GM12801 (cell line): ENCODE results near the gene CYB561D1.

Experiments used
- TF ChIP-seq, protein P1 (sequence below): IDR thresholded peaks from one replicate; pipeline ENCODE4 v1.5.1; 2011; ENCODE audit warnings: control low read depth; ENCODE audit not compliant: insufficient read length; ENCODE audit errors: extremely low read depth

Gene CYB561D1, protein sequence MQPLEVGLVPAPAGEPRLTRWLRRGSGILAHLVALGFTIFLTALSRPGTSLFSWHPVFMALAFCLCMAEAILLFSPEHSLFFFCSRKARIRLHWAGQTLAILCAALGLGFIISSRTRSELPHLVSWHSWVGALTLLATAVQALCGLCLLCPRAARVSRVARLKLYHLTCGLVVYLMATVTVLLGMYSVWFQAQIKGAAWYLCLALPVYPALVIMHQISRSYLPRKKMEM

DNA sequence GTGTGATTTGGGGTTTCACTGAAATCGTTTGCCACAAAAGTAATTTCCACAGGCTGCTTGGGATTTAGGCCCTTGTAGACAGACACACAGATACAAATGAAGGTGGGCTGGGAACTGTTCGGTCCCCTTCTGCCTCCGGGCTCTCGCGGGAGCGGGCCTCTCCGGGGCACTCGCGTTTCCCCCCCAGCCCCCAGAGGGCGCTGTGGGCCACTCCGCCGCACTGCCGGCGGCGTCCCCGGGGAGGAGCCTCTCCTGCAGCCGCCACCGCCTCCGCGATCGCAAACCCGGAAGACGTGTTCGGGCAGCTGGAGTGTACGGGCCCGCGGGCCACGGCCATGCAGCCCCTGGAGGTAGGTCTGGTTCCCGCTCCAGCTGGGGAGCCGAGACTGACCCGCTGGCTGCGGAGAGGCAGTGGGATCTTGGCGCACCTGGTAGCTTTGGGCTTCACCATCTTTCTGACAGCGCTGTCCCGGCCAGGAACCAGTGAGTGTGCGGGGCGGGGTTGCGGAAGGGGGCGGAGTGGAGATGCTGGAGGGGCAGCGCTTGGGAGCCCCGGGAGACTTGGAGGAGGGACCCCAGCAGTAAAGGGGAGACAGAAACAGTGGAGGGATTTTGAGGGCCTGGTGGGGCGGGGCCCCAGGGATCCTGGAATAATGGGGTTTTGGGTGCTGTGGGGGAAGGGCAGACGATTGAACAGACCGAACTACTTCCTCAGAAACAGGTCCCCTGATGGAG is at the start of gene CYB561D1:
Gene CYB561D1, plus strand, starts transcription at position 290 of the 735 bp plus-strand sequence. Its CDS starts 46 bp downstream, at position 336.
- TF ChIP-seq, protein P1, sequence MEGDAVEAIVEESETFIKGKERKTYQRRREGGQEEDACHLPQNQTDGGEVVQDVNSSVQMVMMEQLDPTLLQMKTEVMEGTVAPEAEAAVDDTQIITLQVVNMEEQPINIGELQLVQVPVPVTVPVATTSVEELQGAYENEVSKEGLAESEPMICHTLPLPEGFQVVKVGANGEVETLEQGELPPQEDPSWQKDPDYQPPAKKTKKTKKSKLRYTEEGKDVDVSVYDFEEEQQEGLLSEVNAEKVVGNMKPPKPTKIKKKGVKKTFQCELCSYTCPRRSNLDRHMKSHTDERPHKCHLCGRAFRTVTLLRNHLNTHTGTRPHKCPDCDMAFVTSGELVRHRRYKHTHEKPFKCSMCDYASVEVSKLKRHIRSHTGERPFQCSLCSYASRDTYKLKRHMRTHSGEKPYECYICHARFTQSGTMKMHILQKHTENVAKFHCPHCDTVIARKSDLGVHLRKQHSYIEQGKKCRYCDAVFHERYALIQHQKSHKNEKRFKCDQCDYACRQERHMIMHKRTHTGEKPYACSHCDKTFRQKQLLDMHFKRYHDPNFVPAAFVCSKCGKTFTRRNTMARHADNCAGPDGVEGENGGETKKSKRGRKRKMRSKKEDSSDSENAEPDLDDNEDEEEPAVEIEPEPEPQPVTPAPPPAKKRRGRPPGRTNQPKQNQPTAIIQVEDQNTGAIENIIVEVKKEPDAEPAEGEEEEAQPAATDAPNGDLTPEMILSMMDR = peak; percentile 77

DNA sequence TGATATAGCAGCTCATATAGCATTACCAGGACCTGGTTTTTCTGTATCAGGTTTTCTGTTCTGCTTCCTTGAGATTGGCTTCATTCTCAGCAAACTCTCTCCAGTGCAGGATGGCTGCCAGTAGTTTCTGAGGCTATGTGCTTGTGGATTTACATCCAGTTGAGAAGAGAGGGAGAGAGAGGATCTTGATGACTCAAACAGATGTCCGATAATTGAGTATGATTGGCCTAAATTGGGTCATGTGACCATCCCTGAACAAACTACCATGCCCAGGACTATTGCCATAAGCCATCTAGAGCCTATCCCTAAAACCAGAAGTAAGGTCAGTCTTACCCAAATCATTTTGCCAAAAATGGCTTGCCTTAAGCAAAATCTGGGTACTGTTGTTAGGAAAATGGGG is 49.5 kb upstream of the CYB561D1 start:
- TF ChIP-seq, protein P1 = no peak

DNA sequence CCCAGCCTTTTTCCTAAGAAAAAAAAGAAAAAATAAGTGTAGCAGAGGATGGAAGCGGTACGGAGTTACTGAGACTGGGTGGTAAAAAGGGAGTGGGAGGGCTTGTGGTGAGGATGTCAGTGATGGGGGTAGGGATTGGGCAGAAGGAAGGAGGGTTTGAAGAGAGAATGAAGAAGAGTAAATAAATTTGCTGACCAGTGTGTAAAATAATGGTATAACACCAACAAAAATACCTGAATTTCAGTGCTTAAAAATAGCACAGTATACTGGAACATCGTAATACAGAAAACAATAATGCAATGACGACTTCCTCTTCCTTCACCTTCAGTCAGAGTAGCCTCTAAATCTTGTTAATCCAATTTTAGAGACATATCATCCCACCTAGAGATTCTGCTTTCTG is 46.4 kb upstream of the CYB561D1 start:
- TF ChIP-seq, protein P1 = no peak

DNA sequence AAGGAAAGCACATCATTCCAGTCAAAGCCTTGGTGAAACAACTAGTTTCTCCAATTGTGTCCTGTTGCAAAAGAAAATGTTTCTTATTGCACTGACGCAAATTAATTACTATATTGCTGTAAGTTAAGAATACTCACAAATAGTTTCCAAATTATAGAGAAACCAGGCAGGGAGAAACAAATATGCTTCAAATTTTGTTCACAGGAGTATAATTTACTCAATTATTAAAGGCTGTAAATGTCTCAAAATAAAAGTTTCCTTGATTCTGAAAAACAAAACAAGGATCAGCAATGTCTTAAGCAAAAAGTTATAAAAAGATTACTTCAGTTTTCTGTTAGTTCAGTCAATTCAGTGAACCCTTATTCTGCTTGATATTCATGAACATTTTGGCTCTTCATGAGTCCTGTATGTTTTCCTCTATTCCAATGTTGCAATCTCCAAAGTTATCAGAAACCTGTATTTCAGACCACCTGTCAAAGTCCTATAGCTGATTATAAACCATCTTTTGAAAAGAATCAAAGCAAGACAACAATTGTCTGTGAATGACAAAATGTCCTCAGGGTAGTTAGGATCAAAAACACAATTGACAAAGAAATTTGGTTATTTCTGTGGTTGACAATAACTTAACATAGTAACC is 39.3 kb upstream of the CYB561D1 start:
- TF ChIP-seq, protein P1 = no peak

DNA sequence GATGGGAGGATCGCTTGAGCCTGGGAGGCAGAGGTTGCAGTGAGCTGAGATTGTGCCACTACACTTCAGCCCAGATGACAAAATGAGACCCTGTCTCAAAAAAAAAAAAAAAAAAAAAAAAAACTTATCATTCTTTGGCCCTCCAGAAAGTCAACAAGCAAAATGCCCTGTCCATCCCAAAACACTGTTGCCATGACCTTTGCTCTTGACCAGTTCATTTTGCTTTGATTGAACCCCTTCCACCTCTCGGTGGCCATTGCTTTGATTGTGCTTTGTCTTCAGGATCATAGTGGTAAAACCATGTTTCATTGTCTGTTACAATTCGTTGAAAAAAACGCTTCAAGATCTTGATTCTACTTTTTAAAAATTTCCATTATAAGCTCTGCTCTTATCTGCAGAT is 36.1 kb upstream of the CYB561D1 start:
- TF ChIP-seq, protein P1 = no peak

DNA sequence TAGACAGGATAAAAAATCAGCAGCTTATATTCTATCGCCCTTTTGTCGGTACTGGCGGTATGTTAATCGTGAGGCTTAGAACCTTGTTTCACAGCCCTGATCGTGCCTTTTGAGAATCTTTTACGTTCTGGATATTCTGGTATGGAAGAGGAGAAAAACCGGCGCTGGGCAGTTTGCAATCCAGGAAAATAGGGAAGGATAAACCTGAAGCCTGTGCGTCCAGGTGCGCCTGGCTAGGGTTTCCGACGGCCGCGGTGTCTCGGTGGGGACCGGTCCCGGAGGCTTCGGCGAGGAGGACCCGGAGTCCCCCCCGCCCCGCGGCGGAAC is 27.8 kb upstream of the CYB561D1 start:
- TF ChIP-seq, protein P1 = no peak

DNA sequence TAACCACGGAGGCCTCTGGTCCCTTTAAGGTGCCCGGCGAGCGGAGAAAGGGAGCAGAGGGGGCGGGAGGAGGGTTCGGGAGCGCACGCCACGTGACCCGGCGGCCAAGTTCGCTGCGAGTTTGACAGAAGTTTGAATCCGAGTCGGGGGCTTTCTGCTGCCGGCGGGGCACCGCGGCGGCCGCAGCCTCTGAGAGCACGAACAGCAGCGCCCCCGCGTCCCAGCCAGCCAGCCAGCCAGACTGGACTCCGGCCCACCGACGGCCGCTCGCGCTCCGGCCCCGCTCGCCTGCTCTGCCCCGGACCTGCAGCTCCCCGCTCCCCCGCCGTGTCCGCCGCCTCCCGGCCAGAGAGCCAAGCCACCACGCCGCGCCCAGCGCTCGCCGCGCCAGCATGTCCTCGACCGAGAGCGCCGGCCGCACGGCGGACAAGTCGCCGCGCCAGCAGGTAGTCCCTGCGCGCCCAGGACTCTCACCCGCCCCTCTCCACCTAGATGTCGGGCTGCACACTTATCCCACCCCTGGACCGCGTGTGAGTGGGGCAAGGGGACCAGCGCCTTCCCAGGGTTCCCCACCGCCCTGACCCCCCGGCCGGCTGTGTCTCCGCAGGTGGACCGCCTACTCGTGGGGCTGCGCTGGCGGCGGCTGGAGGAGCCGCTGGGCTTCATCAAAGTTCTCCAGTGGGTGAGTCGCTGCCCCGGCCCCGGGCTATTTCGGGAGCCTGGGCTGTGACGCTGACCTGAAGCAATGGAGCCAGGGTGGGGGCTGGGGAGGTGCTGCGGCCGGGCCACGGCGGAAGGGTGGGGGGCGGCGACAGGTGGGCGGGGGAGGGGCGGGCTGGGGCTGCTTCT is 27.2 kb upstream of the CYB561D1 start, which contains the start of gene SYPL2:
Gene SYPL2, plus strand, starts transcription at position 95 of the 849 bp plus-strand sequence. Its CDS starts 298 bp downstream, at position 393.
- TF ChIP-seq, protein P1 = no peak
